ENCODE data around the gene DPYD.

DNA sequence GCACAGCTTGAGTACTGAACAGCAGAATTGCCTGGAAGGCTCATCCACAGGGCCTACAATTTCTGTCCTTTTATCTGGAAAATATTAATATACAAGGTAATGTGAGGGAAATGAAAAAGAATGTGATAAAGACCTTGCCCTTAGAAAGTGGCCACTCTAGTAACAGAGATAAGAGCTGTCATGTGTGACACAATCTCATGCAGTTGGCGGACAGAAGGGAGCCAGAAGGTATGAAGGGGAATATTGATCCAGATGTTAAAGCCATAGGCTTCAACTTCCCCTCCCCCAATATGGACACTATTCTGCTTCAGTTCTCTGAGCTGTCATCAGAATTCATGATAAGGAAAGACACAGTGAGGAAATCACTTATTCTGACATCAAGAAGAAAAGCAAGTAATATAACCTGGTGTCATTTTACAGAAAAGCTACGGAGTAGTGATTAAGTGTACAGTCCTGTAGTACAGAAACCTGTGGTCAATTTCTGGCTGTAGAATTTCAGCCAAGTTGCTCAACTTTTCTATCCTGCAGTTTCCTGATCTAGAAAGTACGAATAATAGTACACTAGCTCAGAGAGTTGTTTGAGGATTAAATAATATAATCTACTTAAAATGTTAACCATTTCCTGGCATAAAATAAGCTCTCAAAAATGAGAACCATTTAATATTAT is 572.1 kb downstream of the DPYD start:
- TF ChIP-seq, protein P1, sequence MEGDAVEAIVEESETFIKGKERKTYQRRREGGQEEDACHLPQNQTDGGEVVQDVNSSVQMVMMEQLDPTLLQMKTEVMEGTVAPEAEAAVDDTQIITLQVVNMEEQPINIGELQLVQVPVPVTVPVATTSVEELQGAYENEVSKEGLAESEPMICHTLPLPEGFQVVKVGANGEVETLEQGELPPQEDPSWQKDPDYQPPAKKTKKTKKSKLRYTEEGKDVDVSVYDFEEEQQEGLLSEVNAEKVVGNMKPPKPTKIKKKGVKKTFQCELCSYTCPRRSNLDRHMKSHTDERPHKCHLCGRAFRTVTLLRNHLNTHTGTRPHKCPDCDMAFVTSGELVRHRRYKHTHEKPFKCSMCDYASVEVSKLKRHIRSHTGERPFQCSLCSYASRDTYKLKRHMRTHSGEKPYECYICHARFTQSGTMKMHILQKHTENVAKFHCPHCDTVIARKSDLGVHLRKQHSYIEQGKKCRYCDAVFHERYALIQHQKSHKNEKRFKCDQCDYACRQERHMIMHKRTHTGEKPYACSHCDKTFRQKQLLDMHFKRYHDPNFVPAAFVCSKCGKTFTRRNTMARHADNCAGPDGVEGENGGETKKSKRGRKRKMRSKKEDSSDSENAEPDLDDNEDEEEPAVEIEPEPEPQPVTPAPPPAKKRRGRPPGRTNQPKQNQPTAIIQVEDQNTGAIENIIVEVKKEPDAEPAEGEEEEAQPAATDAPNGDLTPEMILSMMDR (IDR thresholded peaks at IDR 0.05) = no peak
- TF ChIP-seq, protein P2, sequence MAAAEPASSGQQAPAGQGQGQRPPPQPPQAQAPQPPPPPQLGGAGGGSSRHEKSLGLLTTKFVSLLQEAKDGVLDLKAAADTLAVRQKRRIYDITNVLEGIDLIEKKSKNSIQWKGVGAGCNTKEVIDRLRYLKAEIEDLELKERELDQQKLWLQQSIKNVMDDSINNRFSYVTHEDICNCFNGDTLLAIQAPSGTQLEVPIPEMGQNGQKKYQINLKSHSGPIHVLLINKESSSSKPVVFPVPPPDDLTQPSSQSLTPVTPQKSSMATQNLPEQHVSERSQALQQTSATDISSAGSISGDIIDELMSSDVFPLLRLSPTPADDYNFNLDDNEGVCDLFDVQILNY (CRISPR knock-in tag; IDR thresholded peaks at IDR 0.05) = no peak
- no peak for TF ChIP-seq ZNF416 (CRISPR knock-in tag; IDR thresholded peaks at IDR 0.05)
- no peak for TF ChIP-seq TP53 (CRISPR knock-in tag; IDR thresholded peaks at IDR 0.05)
- no peak for TF ChIP-seq JUN (CRISPR knock-in tag; IDR thresholded peaks at IDR 0.05)
- TF ChIP-seq, protein P3, sequence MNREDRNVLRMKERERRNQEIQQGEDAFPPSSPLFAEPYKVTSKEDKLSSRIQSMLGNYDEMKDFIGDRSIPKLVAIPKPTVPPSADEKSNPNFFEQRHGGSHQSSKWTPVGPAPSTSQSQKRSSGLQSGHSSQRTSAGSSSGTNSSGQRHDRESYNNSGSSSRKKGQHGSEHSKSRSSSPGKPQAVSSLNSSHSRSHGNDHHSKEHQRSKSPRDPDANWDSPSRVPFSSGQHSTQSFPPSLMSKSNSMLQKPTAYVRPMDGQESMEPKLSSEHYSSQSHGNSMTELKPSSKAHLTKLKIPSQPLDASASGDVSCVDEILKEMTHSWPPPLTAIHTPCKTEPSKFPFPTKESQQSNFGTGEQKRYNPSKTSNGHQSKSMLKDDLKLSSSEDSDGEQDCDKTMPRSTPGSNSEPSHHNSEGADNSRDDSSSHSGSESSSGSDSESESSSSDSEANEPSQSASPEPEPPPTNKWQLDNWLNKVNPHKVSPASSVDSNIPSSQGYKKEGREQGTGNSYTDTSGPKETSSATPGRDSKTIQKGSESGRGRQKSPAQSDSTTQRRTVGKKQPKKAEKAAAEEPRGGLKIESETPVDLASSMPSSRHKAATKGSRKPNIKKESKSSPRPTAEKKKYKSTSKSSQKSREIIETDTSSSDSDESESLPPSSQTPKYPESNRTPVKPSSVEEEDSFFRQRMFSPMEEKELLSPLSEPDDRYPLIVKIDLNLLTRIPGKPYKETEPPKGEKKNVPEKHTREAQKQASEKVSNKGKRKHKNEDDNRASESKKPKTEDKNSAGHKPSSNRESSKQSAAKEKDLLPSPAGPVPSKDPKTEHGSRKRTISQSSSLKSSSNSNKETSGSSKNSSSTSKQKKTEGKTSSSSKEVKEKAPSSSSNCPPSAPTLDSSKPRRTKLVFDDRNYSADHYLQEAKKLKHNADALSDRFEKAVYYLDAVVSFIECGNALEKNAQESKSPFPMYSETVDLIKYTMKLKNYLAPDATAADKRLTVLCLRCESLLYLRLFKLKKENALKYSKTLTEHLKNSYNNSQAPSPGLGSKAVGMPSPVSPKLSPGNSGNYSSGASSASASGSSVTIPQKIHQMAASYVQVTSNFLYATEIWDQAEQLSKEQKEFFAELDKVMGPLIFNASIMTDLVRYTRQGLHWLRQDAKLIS (CRISPR knock-in tag; IDR thresholded peaks at IDR 0.05; ENCODE audit: borderline replicate concordance) = no peak
- TF ChIP-seq, protein P4, sequence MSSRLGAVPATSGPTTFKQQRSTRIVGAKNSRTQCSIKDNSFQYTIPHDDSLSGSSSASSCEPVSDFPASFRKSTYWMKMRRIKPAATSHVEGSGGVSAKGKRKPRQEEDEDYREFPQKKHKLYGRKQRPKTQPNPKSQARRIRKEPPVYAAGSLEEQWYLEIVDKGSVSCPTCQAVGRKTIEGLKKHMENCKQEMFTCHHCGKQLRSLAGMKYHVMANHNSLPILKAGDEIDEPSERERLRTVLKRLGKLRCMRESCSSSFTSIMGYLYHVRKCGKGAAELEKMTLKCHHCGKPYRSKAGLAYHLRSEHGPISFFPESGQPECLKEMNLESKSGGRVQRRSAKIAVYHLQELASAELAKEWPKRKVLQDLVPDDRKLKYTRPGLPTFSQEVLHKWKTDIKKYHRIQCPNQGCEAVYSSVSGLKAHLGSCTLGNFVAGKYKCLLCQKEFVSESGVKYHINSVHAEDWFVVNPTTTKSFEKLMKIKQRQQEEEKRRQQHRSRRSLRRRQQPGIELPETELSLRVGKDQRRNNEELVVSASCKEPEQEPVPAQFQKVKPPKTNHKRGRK (CRISPR knock-in tag; IDR thresholded peaks at IDR 0.05; ENCODE audit: borderline replicate concordance) = no peak
- TF ChIP-seq CREM (CRISPR knock-in tag; IDR thresholded peaks at IDR 0.05) = no peak
- TF ChIP-seq, protein P5, sequence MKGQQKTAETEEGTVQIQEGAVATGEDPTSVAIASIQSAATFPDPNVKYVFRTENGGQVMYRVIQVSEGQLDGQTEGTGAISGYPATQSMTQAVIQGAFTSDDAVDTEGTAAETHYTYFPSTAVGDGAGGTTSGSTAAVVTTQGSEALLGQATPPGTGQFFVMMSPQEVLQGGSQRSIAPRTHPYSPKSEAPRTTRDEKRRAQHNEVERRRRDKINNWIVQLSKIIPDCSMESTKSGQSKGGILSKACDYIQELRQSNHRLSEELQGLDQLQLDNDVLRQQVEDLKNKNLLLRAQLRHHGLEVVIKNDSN (CRISPR knock-in tag; IDR thresholded peaks at IDR 0.05) = no peak
- TF ChIP-seq GABPB1 (CRISPR knock-in tag; IDR thresholded peaks at IDR 0.05) = no peak
- TF ChIP-seq, protein P6, sequence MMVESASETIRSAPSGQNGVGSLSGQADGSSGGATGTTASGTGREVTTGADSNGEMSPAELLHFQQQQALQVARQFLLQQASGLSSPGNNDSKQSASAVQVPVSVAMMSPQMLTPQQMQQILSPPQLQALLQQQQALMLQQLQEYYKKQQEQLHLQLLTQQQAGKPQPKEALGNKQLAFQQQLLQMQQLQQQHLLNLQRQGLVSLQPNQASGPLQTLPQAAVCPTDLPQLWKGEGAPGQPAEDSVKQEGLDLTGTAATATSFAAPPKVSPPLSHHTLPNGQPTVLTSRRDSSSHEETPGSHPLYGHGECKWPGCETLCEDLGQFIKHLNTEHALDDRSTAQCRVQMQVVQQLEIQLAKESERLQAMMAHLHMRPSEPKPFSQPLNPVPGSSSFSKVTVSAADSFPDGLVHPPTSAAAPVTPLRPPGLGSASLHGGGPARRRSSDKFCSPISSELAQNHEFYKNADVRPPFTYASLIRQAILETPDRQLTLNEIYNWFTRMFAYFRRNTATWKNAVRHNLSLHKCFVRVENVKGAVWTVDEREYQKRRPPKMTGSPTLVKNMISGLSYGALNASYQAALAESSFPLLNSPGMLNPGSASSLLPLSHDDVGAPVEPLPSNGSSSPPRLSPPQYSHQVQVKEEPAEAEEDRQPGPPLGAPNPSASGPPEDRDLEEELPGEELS (CRISPR knock-in tag; IDR thresholded peaks at IDR 0.05) = no peak
- no peak for TF ChIP-seq SP1 (CRISPR knock-in tag; conservative IDR thresholded peaks at IDR 0.05)
- TF ChIP-seq, protein P7, sequence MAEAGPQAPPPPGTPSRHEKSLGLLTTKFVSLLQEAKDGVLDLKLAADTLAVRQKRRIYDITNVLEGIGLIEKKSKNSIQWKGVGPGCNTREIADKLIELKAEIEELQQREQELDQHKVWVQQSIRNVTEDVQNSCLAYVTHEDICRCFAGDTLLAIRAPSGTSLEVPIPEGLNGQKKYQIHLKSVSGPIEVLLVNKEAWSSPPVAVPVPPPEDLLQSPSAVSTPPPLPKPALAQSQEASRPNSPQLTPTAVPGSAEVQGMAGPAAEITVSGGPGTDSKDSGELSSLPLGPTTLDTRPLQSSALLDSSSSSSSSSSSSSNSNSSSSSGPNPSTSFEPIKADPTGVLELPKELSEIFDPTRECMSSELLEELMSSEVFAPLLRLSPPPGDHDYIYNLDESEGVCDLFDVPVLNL (CRISPR knock-in tag; IDR thresholded peaks at IDR 0.05; ENCODE audit: borderline replicate concordance, low read depth) = no peak

Measured in WTC11 (cell line).